UCSD-AML1 (cell line): ENCODE data around the gene SBF1.
"Not testable (repeated sequence)": the region's sequence is repeated elsewhere in the genome, so short reads cannot be mapped to it uniquely, and the experiment has no call there.

Source experiments
- DNase-seq: peaks from one replicate; lab custom pipeline; 2025; ENCODE audit not compliant: unreplicated experiment; lab: John Stamatoyannopoulos, UW

The SBF1 gene

GRCh38 chr22:50400931-50401330, 73.9 kb downstream of the SBF1 start:
- no peak for DNase-seq

GRCh38 chr22:50400406-50400805, 74.4 kb downstream of the SBF1 start:
- no peak for DNase-seq

GRCh38 chr22:50399751-50400331, 75.0 kb downstream of the SBF1 start:
- DNase-seq = peak; percentile 65

- DNase-seq = no peak
These were observed 75.8 kb downstream of the SBF1 start for GRCh38 chr22:50398831-50399648.

GRCh38 chr22:50397371-50398060, 77.3 kb downstream of the SBF1 start:
- not testable (repeated sequence) for DNase-seq

- DNase-seq = no peak
These were observed 78.0 kb downstream of the SBF1 start for GRCh38 chr22:50396751-50397370.
